GM12875 (cell line): ENCODE data around the gene TBCE.
"Not testable (repeated sequence)": the region's sequence is repeated elsewhere in the genome, so short reads cannot be mapped to it uniquely, and the experiment has no call there.

Experiments used
- H3K4me3 ChIP-seq: one replicate; pipeline ENCODE4 v1.5.1; 2011; ENCODE audit warnings: low read depth, low read length, control low read depth
- CTCF ChIP-seq: IDR thresholded peaks from 2 replicates; pipeline ENCODE4 v1.5.1; 2011; ENCODE audit warnings: low read depth, mild to moderate bottlenecking, control low read depth, inconsistent platforms, low read length, moderate library complexity, borderline replicate concordance; ENCODE audit not compliant: insufficient read depth

TBCE gene

GRCh38 chr1:235455097-235455496 is 87.9 kb downstream of the TBCE start:
- no peak for TF ChIP-seq CTCF
- H3K4me3 ChIP-seq, result no peak overlapping the region

GRCh38 chr1:235455823-235456222 is 88.6 kb downstream of the TBCE start:
- H3K4me3 ChIP-seq, result no peak overlapping the region
- no peak for TF ChIP-seq CTCF

- not testable (repeated sequence) for H3K4me3 ChIP-seq
Observed at GRCh38 chr1:235457856-235458255, 90.6 kb downstream of the TBCE start.

GRCh38 chr1:235460770-235461169 is 93.5 kb downstream of the TBCE start:
- H3K4me3 ChIP-seq, result no peak overlapping the region
- no peak for TF ChIP-seq CTCF

- no peak for TF ChIP-seq CTCF
Observed at GRCh38 chr1:235461954-235462353, 94.7 kb downstream of the TBCE start.

GRCh38 chr1:235462832-235463231 is 95.6 kb downstream of the TBCE start:
- not testable (repeated sequence) for H3K4me3 ChIP-seq

More at GRCh38 chr1:235461954-235462353, 94.7 kb downstream of the TBCE start:
- no peak overlapping the region for H3K4me3 ChIP-seq

- TF ChIP-seq CTCF, result no peak
- no peak overlapping the region for H3K4me3 ChIP-seq
Observed at GRCh38 chr1:235465066-235465465, 97.8 kb downstream of the TBCE start.

GRCh38 chr1:235468004-235468403 is 100.8 kb downstream of the TBCE start:
- TF ChIP-seq CTCF, result no peak

More at GRCh38 chr1:235468004-235468403, 100.8 kb downstream of the TBCE start:
- no peak overlapping the region for H3K4me3 ChIP-seq
